ENCODE results near the gene ACP5. TPM values are rescaled to one million over a fixed set of nuclear protein-coding genes. Genes with fewer than 3 reads are reported as not detected.

Gene ACP5
- total RNA-seq, 1 donor from 2014 or later: not detected

DNA sequence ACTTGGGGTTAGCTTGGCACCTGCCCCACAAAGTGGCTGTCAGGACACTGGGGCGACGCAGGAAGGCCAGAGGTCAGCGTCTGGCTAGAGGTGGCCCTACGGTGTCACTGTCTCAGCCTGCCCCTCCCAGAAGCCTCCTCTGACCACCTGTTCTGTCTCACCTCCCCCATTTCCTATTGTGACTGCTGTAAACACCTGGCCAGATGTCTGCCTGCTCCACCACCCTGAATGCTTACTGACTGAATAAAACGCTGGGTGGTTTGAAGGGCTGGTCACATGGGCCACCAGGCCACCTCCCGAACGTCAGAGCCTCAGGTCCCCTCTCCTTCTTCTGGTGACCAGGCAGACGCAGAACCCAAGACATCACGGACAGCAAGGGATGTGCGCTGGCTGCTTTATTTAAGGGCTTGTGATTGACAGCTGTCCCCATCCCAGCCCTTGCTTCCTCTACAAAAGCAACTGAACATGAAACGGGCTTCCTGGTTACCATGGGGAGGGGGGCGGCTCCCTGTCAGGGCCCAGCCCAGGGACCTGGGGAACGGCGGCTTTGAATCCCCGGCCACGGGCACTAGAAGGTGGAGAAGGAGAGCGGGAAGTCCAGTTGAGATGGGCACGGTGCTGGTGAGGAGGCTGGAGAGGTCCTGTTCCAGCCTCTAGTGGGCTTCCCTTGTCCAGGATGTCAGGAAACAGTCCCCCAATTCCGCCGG lies 24.6 kb downstream of the ACP5 start:
- TF ChIP-seq, protein P1, sequence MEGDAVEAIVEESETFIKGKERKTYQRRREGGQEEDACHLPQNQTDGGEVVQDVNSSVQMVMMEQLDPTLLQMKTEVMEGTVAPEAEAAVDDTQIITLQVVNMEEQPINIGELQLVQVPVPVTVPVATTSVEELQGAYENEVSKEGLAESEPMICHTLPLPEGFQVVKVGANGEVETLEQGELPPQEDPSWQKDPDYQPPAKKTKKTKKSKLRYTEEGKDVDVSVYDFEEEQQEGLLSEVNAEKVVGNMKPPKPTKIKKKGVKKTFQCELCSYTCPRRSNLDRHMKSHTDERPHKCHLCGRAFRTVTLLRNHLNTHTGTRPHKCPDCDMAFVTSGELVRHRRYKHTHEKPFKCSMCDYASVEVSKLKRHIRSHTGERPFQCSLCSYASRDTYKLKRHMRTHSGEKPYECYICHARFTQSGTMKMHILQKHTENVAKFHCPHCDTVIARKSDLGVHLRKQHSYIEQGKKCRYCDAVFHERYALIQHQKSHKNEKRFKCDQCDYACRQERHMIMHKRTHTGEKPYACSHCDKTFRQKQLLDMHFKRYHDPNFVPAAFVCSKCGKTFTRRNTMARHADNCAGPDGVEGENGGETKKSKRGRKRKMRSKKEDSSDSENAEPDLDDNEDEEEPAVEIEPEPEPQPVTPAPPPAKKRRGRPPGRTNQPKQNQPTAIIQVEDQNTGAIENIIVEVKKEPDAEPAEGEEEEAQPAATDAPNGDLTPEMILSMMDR (IDR thresholded peaks at IDR 0.05; ENCODE audit: partially characterized antibody, unreplicated experiment): no peak

DNA sequence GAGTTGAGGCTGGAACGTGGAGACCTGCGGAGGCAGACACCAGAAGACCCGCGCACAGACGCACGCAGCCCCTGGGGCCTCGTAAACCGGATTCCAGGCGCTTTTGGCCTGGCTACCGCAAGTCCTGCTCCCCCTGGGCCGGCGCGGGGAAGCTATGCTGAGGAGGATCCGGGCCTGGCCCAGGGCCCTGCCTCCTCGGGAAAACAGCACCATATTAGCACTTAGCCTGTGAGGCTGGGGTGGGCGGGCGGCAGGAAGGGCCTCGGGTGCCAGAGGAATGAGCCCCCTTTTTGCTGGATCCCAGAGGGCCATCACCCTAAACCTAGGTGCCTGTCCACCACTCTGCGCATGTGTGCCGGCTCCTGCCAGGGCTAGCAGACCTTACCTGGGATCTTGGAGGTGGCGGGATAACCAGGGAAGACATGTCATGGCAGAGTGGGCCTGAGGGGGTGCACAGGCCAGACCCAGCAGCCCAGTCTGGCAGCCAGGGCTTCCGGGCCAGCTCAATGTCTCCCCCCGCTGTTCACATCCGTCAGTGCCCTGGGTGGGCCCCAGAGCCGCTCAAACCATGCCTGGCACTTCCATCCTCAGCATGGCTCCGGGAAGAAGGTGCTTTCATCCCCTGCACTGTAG lies 25.7 kb downstream of the ACP5 start:
- no peaks in the 10 kb centered on the region for H3K36me3 Mint-ChIP-seq (ENCODE audit: unreplicated experiment)
- peak; percentile 59 for DNase-seq
- no peak overlapping the region for H3K27ac Mint-ChIP-seq (ENCODE audit: unreplicated experiment)
- peaks cover 2% of the 10 kb centered on the region for H3K27me3 Mint-ChIP-seq (ENCODE audit: unreplicated experiment)
- H3K9me3 Mint-ChIP-seq (ENCODE audit: unreplicated experiment): peaks cover 2% of the 10 kb centered on the region
- TF ChIP-seq, protein P1 (IDR thresholded peaks at IDR 0.05; ENCODE audit: partially characterized antibody, unreplicated experiment): peak; percentile 29
- H3K4me3 Mint-ChIP-seq (ENCODE audit: unreplicated experiment): no peak overlapping the region
- H3K4me1 Mint-ChIP-seq (ENCODE audit: low read depth, unreplicated experiment): no peaks in the 10 kb centered on the region

More for the DNA sequence above, 24.6 kb downstream of the ACP5 start:
- Mint-ChIP-seq H3K36me3 (ENCODE audit: unreplicated experiment) (no peaks in the 10 kb centered on the region), H3K27ac (ENCODE audit: unreplicated experiment) (no peak overlapping the region), H3K4me1 (ENCODE audit: low read depth, unreplicated experiment) (peaks cover 1% of the 10 kb centered on the region), H3K27me3 (ENCODE audit: unreplicated experiment) (peaks cover 2% of the 10 kb centered on the region), H3K4me3 (ENCODE audit: unreplicated experiment) (no peak overlapping the region), H3K9me3 (ENCODE audit: unreplicated experiment) (peaks cover 2% of the 10 kb centered on the region)
- DNase-seq: no peak

DNA sequence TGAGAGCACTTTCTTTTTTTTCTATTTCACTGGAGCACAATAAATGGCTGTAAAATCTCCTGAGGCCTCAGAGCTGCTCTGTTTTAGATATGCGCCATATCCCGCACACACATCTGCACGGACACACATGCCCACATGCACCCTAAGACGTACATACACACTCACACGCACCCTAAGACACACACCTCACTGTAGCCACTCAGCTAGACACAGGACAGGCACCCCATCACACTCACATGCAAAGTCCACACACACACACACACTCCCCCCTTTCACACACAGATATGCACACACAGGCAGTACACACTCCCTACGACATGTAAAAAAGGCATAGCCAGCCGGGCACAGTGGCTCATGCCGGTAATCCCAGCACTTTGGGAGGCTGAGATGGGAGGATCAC lies 27.2 kb downstream of the ACP5 start:
- no peaks in the 10 kb centered on the region for H3K4me1 Mint-ChIP-seq (ENCODE audit: low read depth, unreplicated experiment)
- TF ChIP-seq, protein P1 (IDR thresholded peaks at IDR 0.05; ENCODE audit: partially characterized antibody, unreplicated experiment): no peak
- peak overlapping the region; percentile 23 for H3K27ac Mint-ChIP-seq (ENCODE audit: unreplicated experiment)
- H3K9me3 Mint-ChIP-seq (ENCODE audit: unreplicated experiment): no peaks in the 10 kb centered on the region
- no peaks in the 10 kb centered on the region for H3K36me3 Mint-ChIP-seq (ENCODE audit: unreplicated experiment)
- no peak overlapping the region for H3K4me3 Mint-ChIP-seq (ENCODE audit: unreplicated experiment)
- H3K27me3 Mint-ChIP-seq (ENCODE audit: unreplicated experiment): peaks cover 2% of the 10 kb centered on the region
- DNase-seq: no peak

DNA sequence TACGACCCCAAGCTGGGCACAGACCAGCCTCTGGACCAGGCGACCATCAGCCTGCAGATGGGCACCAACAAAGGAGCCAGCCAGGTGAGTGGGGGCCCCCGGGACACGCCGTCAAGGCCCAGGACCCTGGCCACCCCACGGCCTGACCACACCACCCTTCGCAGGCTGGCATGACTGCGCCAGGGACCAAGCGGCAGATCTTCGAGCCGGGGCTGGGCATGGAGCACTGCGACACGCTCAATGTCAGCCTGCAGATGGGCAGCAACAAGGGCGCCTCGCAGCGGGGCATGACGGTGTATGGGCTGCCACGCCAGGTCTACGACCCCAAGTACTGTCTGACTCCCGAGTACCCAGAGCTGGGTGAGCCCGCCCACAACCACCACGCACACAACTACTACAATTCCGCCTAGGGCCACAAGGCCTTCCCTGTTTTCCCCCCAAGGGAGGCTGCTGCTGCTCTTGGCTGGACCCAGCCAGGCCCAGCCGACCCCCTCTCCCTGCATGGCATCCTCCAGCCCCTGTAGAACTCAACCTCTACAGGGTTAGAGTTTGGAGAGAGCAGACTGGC lies 28.0 kb downstream of the ACP5 start:
- DNase-seq: no peak
- Mint-ChIP-seq H3K4me1 (ENCODE audit: low read depth, unreplicated experiment) (no peaks in the 10 kb centered on the region), H3K27me3 (ENCODE audit: unreplicated experiment) (peaks cover 2% of the 10 kb centered on the region), H3K9me3 (ENCODE audit: unreplicated experiment) (no peaks in the 10 kb centered on the region), H3K36me3 (ENCODE audit: unreplicated experiment) (no peaks in the 10 kb centered on the region), H3K27ac (ENCODE audit: unreplicated experiment) (no peak overlapping the region), H3K4me3 (ENCODE audit: unreplicated experiment) (no peak overlapping the region)
- TF ChIP-seq, protein P1 (IDR thresholded peaks at IDR 0.05; ENCODE audit: partially characterized antibody, unreplicated experiment): no peak
